Colonic mucosa (tissue), 4 donors: ENCODE data around the gene DYNC1I1. TPM values are rescaled to one million over a fixed set of nuclear protein-coding genes. Genes with fewer than 3 reads are reported as not detected.

ENCODE experiments used
- DNase-seq: peaks from one replicate; pipeline ENCODE4 v3.0.0-alpha.2; 2020
- H3K27ac ChIP-seq: fragments of 200-600 bp; one replicate; pipeline ENCODE4 v1.8.0; 2021
- H3K27me3 ChIP-seq: fragments of 200-600 bp; one replicate; pipeline ENCODE4 v1.8.0; 2021
- H3K36me3 ChIP-seq: fragments of 200-600 bp; one replicate; pipeline ENCODE4 v1.8.0; 2021
- H3K4me1 ChIP-seq: fragments of 200-600 bp; one replicate; pipeline ENCODE4 v1.8.0; 2021; ENCODE audit warnings: mild to moderate bottlenecking
- H3K4me3 ChIP-seq: fragments of 200-600 bp; one replicate; pipeline ENCODE4 v1.8.0; 2021
- H3K9ac ChIP-seq, 2 donors: one replicate each; pipeline ENCODE4 v1.7.0; 2013; ENCODE audit warnings: control low read depth in 2 of 2, low read depth in 2 of 2, low read length in 2 of 2
- H3K9me3 ChIP-seq: fragments of 200-600 bp; one replicate; pipeline ENCODE4 v1.8.0; 2021
- intact Hi-C: fragments of 100-400 bp; cut with DNase I; formaldehyde crosslinking; loops from one replicate; pipeline ENCODE4 v1.14.1; 2022
- total RNA-seq, 2 donors: library from RNA; stranded (reverse); fragmentation: NEBNext Ultra II Directional in 1 of 2; extraction: Animal tissue kit (Norgen Biotek cat#: 25700) in 1 of 2; gene quantifications; one replicate each; pipeline ENCODE4 v1.2.1, GENCODE V29; 2021
- TF ChIP-seq, protein P1 (sequence below): fragments of 200-600 bp; IDR thresholded peaks from one replicate; pipeline ENCODE4 v1.8.0; 2022; ENCODE audit warnings: antibody characterized with exemption, mild to moderate bottlenecking
- donor health status: healthy.
- donor health status: DM: no; HTN: no; CAD: no.
- donor health status: DM: no; HTN: no; CAD: no.

Gene DYNC1I1
- total RNA-seq, 2 donors from 2014 or later: 0.54 to 1.8 TPM

DNA sequence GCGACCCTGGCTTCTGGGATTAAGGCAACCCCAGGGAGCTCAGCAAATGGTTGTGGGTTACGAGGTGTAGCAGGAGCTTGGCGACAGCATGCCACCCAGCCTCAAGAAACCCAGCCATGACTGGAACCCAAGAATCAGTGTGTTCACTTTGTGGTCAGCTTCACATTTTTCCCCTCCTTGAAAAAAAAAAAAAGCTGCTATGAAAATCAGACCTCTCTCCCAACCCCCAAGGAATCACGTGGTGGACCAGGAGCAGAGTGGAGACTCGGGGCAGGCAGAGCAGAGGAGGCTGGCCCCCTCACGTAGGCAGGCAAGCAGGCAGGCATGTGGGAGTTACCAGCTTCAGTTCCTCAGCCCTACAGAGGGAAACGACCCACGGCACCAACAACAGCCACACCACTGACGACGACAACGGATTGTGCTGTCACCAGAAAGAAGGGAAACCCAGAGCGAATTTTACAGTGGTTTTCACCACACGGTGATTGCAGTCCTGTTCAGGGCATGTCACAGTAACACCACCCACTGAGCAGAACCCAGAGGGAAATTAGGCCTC, 346.2 kb downstream of the DYNC1I1 start:
- no peaks in the 10 kb centered on the region for H3K4me1 ChIP-seq
- H3K27me3 ChIP-seq: no peaks in the 10 kb centered on the region
- DNase-seq: no peak
- no peak overlapping the region for H3K9ac ChIP-seq
- no peaks in the 10 kb centered on the region for H3K9me3 ChIP-seq
- no peak overlapping the region for H3K27ac ChIP-seq
- no peak overlapping the region for H3K4me3 ChIP-seq
- intact Hi-C loops: no loop called here
- TF ChIP-seq, protein P1, sequence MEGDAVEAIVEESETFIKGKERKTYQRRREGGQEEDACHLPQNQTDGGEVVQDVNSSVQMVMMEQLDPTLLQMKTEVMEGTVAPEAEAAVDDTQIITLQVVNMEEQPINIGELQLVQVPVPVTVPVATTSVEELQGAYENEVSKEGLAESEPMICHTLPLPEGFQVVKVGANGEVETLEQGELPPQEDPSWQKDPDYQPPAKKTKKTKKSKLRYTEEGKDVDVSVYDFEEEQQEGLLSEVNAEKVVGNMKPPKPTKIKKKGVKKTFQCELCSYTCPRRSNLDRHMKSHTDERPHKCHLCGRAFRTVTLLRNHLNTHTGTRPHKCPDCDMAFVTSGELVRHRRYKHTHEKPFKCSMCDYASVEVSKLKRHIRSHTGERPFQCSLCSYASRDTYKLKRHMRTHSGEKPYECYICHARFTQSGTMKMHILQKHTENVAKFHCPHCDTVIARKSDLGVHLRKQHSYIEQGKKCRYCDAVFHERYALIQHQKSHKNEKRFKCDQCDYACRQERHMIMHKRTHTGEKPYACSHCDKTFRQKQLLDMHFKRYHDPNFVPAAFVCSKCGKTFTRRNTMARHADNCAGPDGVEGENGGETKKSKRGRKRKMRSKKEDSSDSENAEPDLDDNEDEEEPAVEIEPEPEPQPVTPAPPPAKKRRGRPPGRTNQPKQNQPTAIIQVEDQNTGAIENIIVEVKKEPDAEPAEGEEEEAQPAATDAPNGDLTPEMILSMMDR: no peak
- H3K36me3 ChIP-seq: no peaks in the 10 kb centered on the region

DNA sequence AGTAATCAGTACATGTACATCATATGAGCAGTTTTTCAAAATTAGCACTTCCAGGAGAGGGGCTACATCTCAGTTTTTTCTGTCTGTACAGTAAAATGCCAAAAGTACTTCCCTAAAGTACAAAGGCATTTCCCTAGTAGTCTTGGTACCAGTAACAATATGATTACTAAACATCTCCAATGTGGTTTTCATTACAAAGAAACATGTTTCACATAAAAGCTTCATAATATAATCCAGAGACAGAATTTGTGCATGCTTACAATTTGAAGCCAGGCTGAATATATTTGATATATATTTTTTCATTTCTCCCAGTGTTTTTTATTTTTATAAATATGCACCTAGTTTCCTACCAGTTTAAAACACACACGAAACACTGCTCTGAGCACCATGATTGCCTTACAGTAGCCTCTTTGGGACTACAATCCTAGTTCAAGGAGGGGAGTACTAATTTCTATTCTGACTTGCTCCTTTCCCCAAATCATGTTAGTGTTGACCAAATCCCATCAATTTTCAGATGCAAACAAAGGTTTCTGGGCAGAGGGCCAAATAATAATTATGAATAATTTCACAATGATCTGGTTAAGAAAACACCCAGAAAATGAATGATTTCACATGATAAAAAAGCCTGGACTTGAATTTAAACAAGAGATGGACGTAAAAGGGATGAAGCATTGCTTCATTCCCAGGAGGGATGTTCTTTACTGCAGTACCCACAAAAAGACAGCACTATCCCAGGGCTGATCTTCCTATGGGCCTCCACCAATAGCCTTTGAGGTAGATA, 348.3 kb downstream of the DYNC1I1 start:
- Histone ChIP-seq H3K4me1 (no peaks in the 10 kb centered on the region), H3K9ac (no peak overlapping the region), H3K4me3 (no peak overlapping the region), H3K36me3 (no peaks in the 10 kb centered on the region), H3K27ac (no peak overlapping the region), H3K9me3 (no peaks in the 10 kb centered on the region), H3K27me3 (no peaks in the 10 kb centered on the region)
- DNase-seq: no peak
- TF ChIP-seq, protein P1: no peak
- intact Hi-C loops: no loop called here

- Histone ChIP-seq H3K9ac (no peak overlapping the region), H3K27me3 (no peaks in the 10 kb centered on the region), H3K4me3 (no peak overlapping the region), H3K36me3 (no peaks in the 10 kb centered on the region), H3K4me1 (no peaks in the 10 kb centered on the region), H3K9me3 (no peaks in the 10 kb centered on the region), H3K27ac (no peak overlapping the region)
- intact Hi-C loops: no loop called here
- TF ChIP-seq, protein P1: no peak
- no peak for DNase-seq
Measured at GRCh38 chr7:96121752-96122151, 349.4 kb downstream of the DYNC1I1 start.

DNA sequence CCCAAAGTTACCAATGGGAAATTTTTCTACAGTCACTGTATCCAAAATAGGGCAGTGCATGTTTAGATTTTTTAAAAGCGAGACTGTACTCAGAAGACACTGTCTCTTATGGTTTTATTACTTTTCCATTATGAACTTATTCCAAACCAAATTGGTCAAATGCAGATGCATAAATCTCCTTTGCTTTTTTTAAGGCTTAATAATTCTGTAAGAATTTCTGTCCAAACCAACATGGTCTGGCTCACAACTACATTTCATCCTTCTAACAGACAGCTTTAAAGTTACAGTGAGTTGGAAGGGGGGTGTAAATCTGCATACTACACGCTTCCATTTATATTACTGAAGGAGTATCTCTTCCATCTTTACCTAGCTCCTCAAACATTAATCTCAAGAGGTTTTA, 350.4 kb downstream of the DYNC1I1 start:
- intact Hi-C loops: no loop called here
- TF ChIP-seq, protein P1: no peak
- H3K27ac ChIP-seq: no peak overlapping the region
- no peaks in the 10 kb centered on the region for H3K4me1 ChIP-seq
- no peak overlapping the region for H3K4me3 ChIP-seq
- no peaks in the 10 kb centered on the region for H3K27me3 ChIP-seq
- H3K36me3 ChIP-seq: no peaks in the 10 kb centered on the region
- H3K9ac ChIP-seq: no peak overlapping the region
- no peaks in the 10 kb centered on the region for H3K9me3 ChIP-seq
- DNase-seq: no peak

DNA sequence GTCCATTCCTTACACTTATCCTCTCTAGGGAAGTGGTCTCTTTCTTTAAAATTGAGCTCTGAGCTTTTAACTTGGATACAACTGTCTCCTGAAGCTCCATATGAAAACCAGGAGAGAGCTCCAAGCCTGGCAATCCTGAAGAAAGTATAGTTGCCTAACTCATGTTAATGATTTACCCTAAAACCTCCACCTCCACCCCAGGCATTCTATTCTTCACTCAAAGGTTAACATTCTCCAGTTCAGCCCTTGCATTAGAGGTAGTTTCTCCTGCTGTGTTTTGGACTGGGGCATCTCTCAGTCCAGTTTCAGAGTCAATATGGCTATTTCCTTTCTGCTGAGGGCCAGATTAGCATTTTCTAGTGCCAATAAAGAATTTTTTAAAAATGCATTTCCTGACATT, 354.0 kb downstream of the DYNC1I1 start:
- no peaks in the 10 kb centered on the region for H3K4me1 ChIP-seq
- no peak for DNase-seq
- intact Hi-C loops: no loop called here
- H3K4me3 ChIP-seq: no peak overlapping the region
- H3K9me3 ChIP-seq: no peaks in the 10 kb centered on the region
- no peak overlapping the region for H3K27ac ChIP-seq
- TF ChIP-seq, protein P1: no peak
- no peak overlapping the region for H3K9ac ChIP-seq
- H3K27me3 ChIP-seq: no peaks in the 10 kb centered on the region
- no peaks in the 10 kb centered on the region for H3K36me3 ChIP-seq
